HL-60 (cell line): ENCODE data around the gene AGAP1.

Experiments
- DNase-seq, 2 experiments: peaks; one replicate each; pipeline ENCODE4 v3.0.0-alpha.2; 2010 to 2020; ENCODE audit warnings: low read depth in 1 of 2, low spot score in 1 of 2
- H3K27ac ChIP-seq: fragments of 250-450 bp; sonication (Bioruptor Pico); replicated peaks from 2 replicates; pipeline ENCODE4 v1.5.1; 2020; ENCODE audit warnings: mild to moderate bottlenecking, moderate library complexity
- H3K27me3 ChIP-seq: fragments of 250-450 bp; sonication (Bioruptor Pico); 2 replicates; pipeline ENCODE4 v1.5.1; 2021; ENCODE audit warnings: mild to moderate bottlenecking, moderate library complexity; ENCODE audit not compliant: insufficient read depth, poor library complexity, severe bottlenecking
- H3K4me3 ChIP-seq: replicated peaks from 2 replicates; pipeline ENCODE4 v1.5.1; 2011; ENCODE audit warnings: mild to moderate bottlenecking, control low read depth, low read length; ENCODE audit not compliant: insufficient read depth
- CTCF ChIP-seq: IDR thresholded peaks from one replicate; pipeline ENCODE4 v1.5.1; 2011; ENCODE audit warnings: low read length, control low read depth, inconsistent platforms; ENCODE audit not compliant: insufficient read depth
- GABPA ChIP-seq: IDR thresholded peaks from 2 replicates; pipeline ENCODE4 v1.6.1; 2012; ENCODE audit warnings: low read depth
- POLR2AphosphoS5 ChIP-seq: IDR thresholded peaks from 2 replicates; pipeline ENCODE4 v1.6.1; 2012; ENCODE audit warnings: low read depth
- REST ChIP-seq: IDR thresholded peaks from 2 replicates; pipeline ENCODE4 v1.6.1; 2012; ENCODE audit warnings: low read depth; ENCODE audit not compliant: insufficient replicate concordance
- SPI1 ChIP-seq: IDR thresholded peaks from 2 replicates; pipeline ENCODE4 v1.6.1; 2012; ENCODE audit warnings: low read depth, mild to moderate bottlenecking, borderline replicate concordance

AGAP1 gene

GRCh38 chr2:235467588-235467987 lies 26.3 kb upstream of the AGAP1 start:
- H3K27ac ChIP-seq, result no peak overlapping the region
- no peak for TF ChIP-seq CTCF
- H3K27me3 ChIP-seq, result no peaks in the 10 kb centered on the region
- no peak overlapping the region for H3K4me3 ChIP-seq
- no peak for DNase-seq

- no peak for DNase-seq
- Histone ChIP-seq H3K27ac (no peak overlapping the region), H3K27me3 (no peaks in the 10 kb centered on the region), H3K4me3 (no peak overlapping the region)
- TF ChIP-seq CTCF (no peak), SPI1 (no peak), POLR2AphosphoS5 (no peak), REST (no peak), GABPA (no peak)
Observed at GRCh38 chr2:235468978-235469655, 24.7 kb upstream of the AGAP1 start.

- Histone ChIP-seq H3K27me3 (no peaks in the 10 kb centered on the region), H3K4me3 (no peak overlapping the region), H3K27ac (no peak overlapping the region)
- no peak for TF ChIP-seq GABPA
- TF ChIP-seq SPI1, result no peak
- TF ChIP-seq CTCF, result no peak
- TF ChIP-seq REST, result no peak
- no peak for TF ChIP-seq POLR2AphosphoS5
- DNase-seq, result no peak
Observed at GRCh38 chr2:235471186-235471747, 22.6 kb upstream of the AGAP1 start.

GRCh38 chr2:235472443-235472842 lies 21.4 kb upstream of the AGAP1 start:
- DNase-seq, result no peak
- TF ChIP-seq SPI1, result no peak
- no peak for TF ChIP-seq CTCF
- TF ChIP-seq POLR2AphosphoS5, result no peak
- no peak for TF ChIP-seq REST
- no peak for TF ChIP-seq GABPA
- no peak overlapping the region for H3K27ac ChIP-seq

More at GRCh38 chr2:235472443-235472842, 21.4 kb upstream of the AGAP1 start:
- H3K27me3 ChIP-seq, result no peaks in the 10 kb centered on the region
- H3K4me3 ChIP-seq, result no peak overlapping the region
